H1 (cell line): ENCODE results near the gene PPIL6. TPM values are rescaled to one million over a fixed set of nuclear protein-coding genes. Genes with fewer than 3 reads are reported as not detected.

Experiments used
- CHD7 ChIP-seq: fragments of 300-600 bp; sonication (generic); IDR thresholded peaks from 2 replicates; pipeline ENCODE4 v1.7.1; 2012; ENCODE audit warnings: low read length, moderate library complexity, mild to moderate bottlenecking, inconsistent platforms; ENCODE audit not compliant: insufficient replicate concordance
- polyA plus RNA-seq, 7 experiments: library from polyadenylated mRNA; depleted of rRNA in 3 of 7; stranded (reverse) in 5 of 7; unstranded in 2 of 7; fragments of >200 nt in 5 of 7; fragments of 200-250 nt in 2 of 7; gene quantifications; 1 replicate in 5 of 7; 2 replicates in 1 of 7; 4 replicates in 1 of 7; pipeline versions ENCODE4 v1.2.1 to v1.2.3, GENCODE V29; 2011 to 2013; ENCODE audit warnings: missing spikeins in 2 of 7, mixed read lengths in 2 of 7
- total RNA-seq: library from RNA; stranded (reverse); fragmentation: NEBNext Ultra II Directional; extraction: Animal tissue kit (Norgen Biotek cat#: 25700); gene quantifications from 2 replicates; pipeline ENCODE4 v1.2.1, GENCODE V29; 2021

Gene PPIL6
- total and polyA plus RNA-seq, 2 of the 8 experiments (the other 6 are each of a cell fraction or from before 2014, with no cell fraction given) = 0.42 to 1.3 TPM

- TF ChIP-seq CHD7 = no peak
Measured at GRCh38 chr6:109488001-109488400, 47.6 kb upstream of the PPIL6 start (continued).
